ENCODE measurements around the gene TMEM80.
A peak's percentile ranks its signal among the peaks of the same experiment; 100 is the strongest.
"Not testable (repeated sequence)": the region's sequence is repeated elsewhere in the genome, so short reads cannot be mapped to it uniquely, and the experiment has no call there.

TMEM80 gene

GRCh38 chr11:721247-721740 is 25.7 kb downstream of the TMEM80 start:
- DNase-seq (ENCODE audit: low read depth), result no peak

GRCh38 chr11:721741-722345 is 26.2 kb downstream of the TMEM80 start:
- peak; percentile 49 for DNase-seq (ENCODE audit: low read depth)

- no peak for DNase-seq (ENCODE audit: low read depth)
Observed at GRCh38 chr11:722346-722811, 26.8 kb downstream of the TMEM80 start.

- DNase-seq (ENCODE audit: low read depth), result no peak
Observed at GRCh38 chr11:723120-723883, 27.7 kb downstream of the TMEM80 start.

GRCh38 chr11:724049-724777 is 28.6 kb downstream of the TMEM80 start:
- DNase-seq (ENCODE audit: low read depth), result no peak

GRCh38 chr11:724778-725386 is 29.3 kb downstream of the TMEM80 start:
- no peak for DNase-seq (ENCODE audit: low read depth)

- no peak for DNase-seq (ENCODE audit: low read depth)
Observed at GRCh38 chr11:725624-726202, 30.1 kb downstream of the TMEM80 start.

GRCh38 chr11:726278-727220 is 30.9 kb downstream of the TMEM80 start:
- DNase-seq (ENCODE audit: low read depth), result no peak

GRCh38 chr11:727281-727701 is 31.7 kb downstream of the TMEM80 start:
- DNase-seq (ENCODE audit: low read depth), result no peak

GRCh38 chr11:727859-728748 is 32.5 kb downstream of the TMEM80 start:
- DNase-seq (ENCODE audit: low read depth), result peak; percentile 63

GRCh38 chr11:728901-729491 is 33.4 kb downstream of the TMEM80 start:
- DNase-seq (ENCODE audit: low read depth), result no peak

- DNase-seq (ENCODE audit: low read depth), result no peak
Observed at GRCh38 chr11:729492-730074, 34.0 kb downstream of the TMEM80 start.

GRCh38 chr11:733072-733471 is 37.5 kb downstream of the TMEM80 start:
- no peak for DNase-seq (ENCODE audit: low read depth)

- not testable (repeated sequence) for DNase-seq (ENCODE audit: low read depth)
Observed at GRCh38 chr11:734541-734940, 38.9 kb downstream of the TMEM80 start.

- DNase-seq (ENCODE audit: low read depth), result no peak
Observed at GRCh38 chr11:737366-737765, 41.8 kb downstream of the TMEM80 start.

GRCh38 chr11:737899-738298 is 42.3 kb downstream of the TMEM80 start:
- not testable (repeated sequence) for DNase-seq (ENCODE audit: low read depth)

- DNase-seq (ENCODE audit: low read depth), result no peak
Observed at GRCh38 chr11:742156-742546, 46.5 kb downstream of the TMEM80 start.

- DNase-seq (ENCODE audit: low read depth), result no peak
Observed at GRCh38 chr11:742571-743201, 47.1 kb downstream of the TMEM80 start.

All from T follicular helper cell (primary cell).